Calu3 (cell line): ENCODE results near the gene MAG. TPM values are rescaled to one million over a fixed set of nuclear protein-coding genes. Genes with fewer than 3 reads are reported as not detected.

ENCODE experiments used
- Bru-seq: library from RNA; stranded (reverse); fragments of 400-500 nt; gene quantifications from one replicate; lab custom pipeline; 2021; lab: Mats Ljungman, UMichigan
- BruChase-seq, 2 experiments: library from RNA; stranded (reverse); fragments of 400-500 nt; gene quantifications; one replicate each; lab custom pipeline; 2021; lab: Mats Ljungman, UMichigan
- BruUV-seq: library from RNA; stranded (reverse); fragments of 400-500 nt; replicated peaks from 2 replicates; lab custom pipeline; 2021; lab: Mats Ljungman, UMichigan
- CTCF ChIA-PET: fragments of 300-600 bp; sonication (Branson Sonifier 250); formaldehyde crosslinking; loops from one replicate; lab custom pipeline; 2022; ENCODE audit warnings: antibody characterized with exemption; lab: Charles Lee
- DNase-seq: peaks from one replicate; pipeline ENCODE4 v3.0.0; 2022
- H3K27ac Mint-ChIP-seq: one replicate; pipeline ENCODE4 v1.8.0; 2022; ENCODE audit warnings: mixed read lengths; ENCODE audit not compliant: unreplicated experiment
- H3K27me3 Mint-ChIP-seq: one replicate; pipeline ENCODE4 v1.8.0; 2022; ENCODE audit warnings: mixed read lengths; ENCODE audit not compliant: unreplicated experiment
- H3K36me3 Mint-ChIP-seq: one replicate; pipeline ENCODE4 v1.8.0; 2022; ENCODE audit warnings: mild to moderate bottlenecking, moderate library complexity, mixed read lengths; ENCODE audit not compliant: insufficient read depth, unreplicated experiment
- H3K4me1 Mint-ChIP-seq: one replicate; pipeline ENCODE4 v1.8.0; 2022; ENCODE audit warnings: mild to moderate bottlenecking, low read depth, mixed read lengths; ENCODE audit not compliant: unreplicated experiment
- H3K4me3 Mint-ChIP-seq: one replicate; pipeline ENCODE4 v1.8.0; 2022; ENCODE audit warnings: mild to moderate bottlenecking, low read depth, moderate library complexity, mixed read lengths; ENCODE audit not compliant: unreplicated experiment
- H3K9me3 Mint-ChIP-seq: one replicate; pipeline ENCODE4 v1.8.0; 2022; ENCODE audit warnings: low read depth, mixed read lengths; ENCODE audit not compliant: unreplicated experiment
- CTCF ChIP-seq: fragments of 200-600 bp; IDR thresholded peaks from one replicate; pipeline ENCODE4 v1.8.0; 2022; ENCODE audit warnings: antibody characterized with exemption; ENCODE audit not compliant: unreplicated experiment
- intact Hi-C: fragments of 100-400 bp; cut with micrococcal nuclease; formaldehyde crosslinking; loops from one replicate; pipeline ENCODE4 v1.10.0; 2022; ENCODE audit not compliant: unreplicated experiment
- long read RNA-seq: library from polyadenylated mRNA; stranded (forward); transcript quantifications from one replicate; pipeline ENCODE4 v2.0.0, GENCODE V29; 2022
- total RNA-seq: library from RNA; stranded (reverse); gene quantifications from 2 replicates; pipeline ENCODE4 v1.2.3, GENCODE V29; 2022

MAG gene
- total RNA-seq (not detected in 2 replicates), Bru-seq, nascent RNA (not detected), BruChase-seq, experiment 1, labeled RNA remaining after a 6-hour chase (not detected), BruChase-seq, experiment 2, labeled RNA remaining after a 2-hour chase (not detected)
- long read RNA-seq: 0 reads

- no peaks in the 10 kb centered on the region for H3K9me3 Mint-ChIP-seq
- no peak for DNase-seq
- CTCF ChIA-PET: interaction anchor here (0.5 kb wide), 1 partner anchor 11 kb away, joined by 3 read pairs; no protein-coding TSS in a partner anchor
- no peaks in the 10 kb centered on the region for H3K36me3 Mint-ChIP-seq
- no peak within 1 kb of the TSS for H3K27ac Mint-ChIP-seq
- no TSS peak for BruUV-seq
- no peaks in the 10 kb centered on the region for H3K4me1 Mint-ChIP-seq
- no peak for TF ChIP-seq CTCF
- H3K27me3 Mint-ChIP-seq: peaks cover 46% of the 10 kb centered on the region
- no peak within 1 kb of the TSS for H3K4me3 Mint-ChIP-seq
- intact Hi-C loops: no loop called here
These were observed at the start of gene MAG for GRCh38 chr19:35291916-35292315. TSS of gene MAG (plus strand) at chr19:35292161. CDS start at chr19:35295409, 3,248 bp downstream.

DNA sequence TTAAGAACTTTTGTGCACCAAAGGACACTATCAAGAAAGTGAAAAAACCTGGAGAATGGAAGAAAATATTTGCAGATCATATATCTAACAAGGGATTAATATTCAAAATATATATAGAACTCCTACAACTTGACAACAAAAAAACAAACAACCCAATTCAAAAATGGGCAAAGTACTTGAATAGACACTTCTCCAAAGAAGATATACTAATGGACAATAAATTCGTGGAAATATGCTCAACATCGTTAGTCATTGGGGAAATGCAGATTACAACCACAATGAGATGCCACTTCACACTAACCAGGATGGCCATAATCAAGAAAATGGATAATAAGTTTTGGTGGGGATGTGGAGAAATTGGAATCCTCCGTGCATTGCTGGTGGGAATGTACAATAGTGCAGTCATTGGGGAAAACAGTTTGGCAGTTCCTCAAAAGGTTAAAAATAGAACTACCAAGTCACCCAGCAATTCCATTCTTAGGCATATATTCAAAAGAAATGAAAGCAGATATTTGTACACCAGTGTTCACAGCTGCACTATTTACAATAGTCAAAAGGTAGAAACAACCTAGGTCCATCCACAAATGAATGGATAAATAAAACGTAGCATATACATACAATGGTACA is 45.4 kb upstream of the MAG start:
- DNase-seq: no peak
- H3K27ac Mint-ChIP-seq: peak overlapping the region; percentile 96
- no peak for TF ChIP-seq CTCF
- H3K36me3 Mint-ChIP-seq: peaks cover 45% of the 10 kb centered on the region
- no peaks in the 10 kb centered on the region for H3K27me3 Mint-ChIP-seq
- peaks cover 33% of the 10 kb centered on the region for H3K4me1 Mint-ChIP-seq
- peaks cover 10% of the 10 kb centered on the region for H3K9me3 Mint-ChIP-seq
- BruUV-seq: no TSS peak
- CTCF ChIA-PET: no interaction called here
- intact Hi-C loops: loop anchor here (5.0 kb wide), 1 partner anchor 104 kb away; the partner anchor contains the start of gene FXYD7
- H3K4me3 Mint-ChIP-seq: peak overlapping the region; percentile 100

- Mint-ChIP-seq H3K4me1 (peaks cover 42% of the 10 kb centered on the region), H3K9me3 (peaks cover 10% of the 10 kb centered on the region), H3K36me3 (peaks cover 56% of the 10 kb centered on the region), H3K27ac (peak overlapping the region; percentile 96), H3K27me3 (no peaks in the 10 kb centered on the region), H3K4me3 (peak overlapping the region; percentile 100)
- DNase-seq: peak; percentile 97
- TF ChIP-seq CTCF: peak; percentile 50
- CTCF ChIA-PET: interaction anchor here (0.6 to 1.0 kb wide), 4 partner anchors 10 to 274 kb away, joined by 3 to 4 read pairs (median 3); no protein-coding TSS in a partner anchor
- TSS peak; percentile 92 for BruUV-seq
- intact Hi-C loops: loop anchor here (1.0 to 5.0 kb wide), 3 partner anchors 33 to 105 kb away; partner anchors contain the start of gene FXYD7
These were observed 44.2 kb upstream of the MAG start for GRCh38 chr19:35247526-35248309.
